SIG-M5 treated with dmso at 0.1 percent for 504 hours (cell line): Measurements from ENCODE around the gene ARFGEF3.

Source experiments
- DNase-seq: peaks from one replicate; lab custom pipeline; 2025; ENCODE audit not compliant: unreplicated experiment; lab: John Stamatoyannopoulos, UW

Gene ARFGEF3

GRCh38 chr6:138162955-138163575 is 1.3 kb downstream of the ARFGEF3 start:
- DNase-seq, result no peak

- no peak for DNase-seq
These were observed 13.9 kb downstream of the ARFGEF3 start for GRCh38 chr6:138175596-138175995.

GRCh38 chr6:138176652-138177232 is 15.0 kb downstream of the ARFGEF3 start:
- no peak for DNase-seq

- no peak for DNase-seq
These were observed 21.4 kb downstream of the ARFGEF3 start for GRCh38 chr6:138182939-138183789.

- DNase-seq, result no peak
These were observed 22.0 kb downstream of the ARFGEF3 start for GRCh38 chr6:138183790-138184134.

- no peak for DNase-seq
These were observed 22.5 kb downstream of the ARFGEF3 start for GRCh38 chr6:138184230-138184629.

- no peak for DNase-seq
These were observed 25.4 kb downstream of the ARFGEF3 start for GRCh38 chr6:138187156-138187555.

- no peak for DNase-seq
These were observed 26.7 kb downstream of the ARFGEF3 start for GRCh38 chr6:138188278-138188941.

- DNase-seq, result no peak
These were observed 32.5 kb downstream of the ARFGEF3 start for GRCh38 chr6:138194287-138194686.

- no peak for DNase-seq
These were observed 34.5 kb downstream of the ARFGEF3 start for GRCh38 chr6:138196122-138196738.

GRCh38 chr6:138197570-138197969 is 35.8 kb downstream of the ARFGEF3 start:
- DNase-seq, result no peak

GRCh38 chr6:138198430-138199091 is 36.8 kb downstream of the ARFGEF3 start:
- DNase-seq, result no peak

GRCh38 chr6:138201836-138202235 is 40.1 kb downstream of the ARFGEF3 start:
- DNase-seq, result no peak

GRCh38 chr6:138203315-138203714 is 41.6 kb downstream of the ARFGEF3 start:
- no peak for DNase-seq

- no peak for DNase-seq
These were observed 42.6 kb downstream of the ARFGEF3 start for GRCh38 chr6:138204303-138204702.

GRCh38 chr6:138204792-138205384 is 43.1 kb downstream of the ARFGEF3 start:
- no peak for DNase-seq

GRCh38 chr6:138205437-138206094 is 43.8 kb downstream of the ARFGEF3 start:
- DNase-seq, result no peak

GRCh38 chr6:138206862-138207261 is 45.1 kb downstream of the ARFGEF3 start:
- no peak for DNase-seq

GRCh38 chr6:138211048-138211581 is 49.4 kb downstream of the ARFGEF3 start:
- no peak for DNase-seq

- no peak for DNase-seq
These were observed 49.9 kb downstream of the ARFGEF3 start for GRCh38 chr6:138211601-138212000.
